NCI-H128 (cell line): Measurements from ENCODE around the gene COL11A1.
"Not testable (repeated sequence)": the region's sequence is repeated elsewhere in the genome, so short reads cannot be mapped to it uniquely, and the experiment has no call there.

Experiments used
- DNase-seq: peaks from one replicate; lab custom pipeline; 2025; ENCODE audit not compliant: unreplicated experiment; lab: John Stamatoyannopoulos, UW

Gene COL11A1

DNA sequence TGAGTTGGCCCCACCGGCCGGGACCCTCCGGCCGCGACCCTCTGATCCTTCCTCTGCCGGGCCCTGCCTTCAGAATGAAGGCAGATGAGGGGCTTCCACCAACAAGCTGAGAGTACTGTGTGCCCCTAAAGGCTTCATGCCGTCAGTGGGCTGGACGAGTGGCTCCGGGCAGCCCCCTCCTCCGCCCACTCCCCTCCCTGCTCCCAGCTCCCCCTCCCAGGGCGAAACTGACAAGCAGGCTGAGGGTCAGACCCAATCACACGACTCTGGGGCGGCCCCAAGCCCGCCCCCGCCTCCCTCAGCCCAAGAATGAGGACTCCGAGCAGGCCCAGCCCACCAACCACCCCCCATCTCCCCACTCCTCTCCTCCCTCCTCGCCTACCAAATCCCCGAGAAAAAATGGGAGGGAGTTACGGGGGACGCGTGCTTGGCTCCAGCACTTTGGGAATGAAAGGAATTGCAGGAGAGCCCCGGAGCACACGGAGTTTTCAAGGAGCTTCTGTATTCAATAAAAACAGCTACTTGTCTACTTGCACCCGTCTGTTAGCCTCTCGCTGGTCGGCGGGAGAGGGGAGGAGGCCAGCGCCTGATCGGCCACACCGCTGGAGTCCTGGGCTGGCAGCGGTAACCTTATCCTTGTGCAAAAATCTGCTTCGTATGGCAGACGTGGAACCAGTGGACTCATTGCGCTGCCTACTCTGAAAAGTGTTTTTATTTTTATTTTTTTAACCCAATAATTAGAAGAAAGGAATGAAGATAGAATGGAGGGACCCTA, at the start of gene COL11A1:
TSS of gene COL11A1 (minus strand) at position 147 of the 775 bp plus-strand sequence. CDS start 344 bp downstream, outside the sequence.
- no peak for DNase-seq

DNA sequence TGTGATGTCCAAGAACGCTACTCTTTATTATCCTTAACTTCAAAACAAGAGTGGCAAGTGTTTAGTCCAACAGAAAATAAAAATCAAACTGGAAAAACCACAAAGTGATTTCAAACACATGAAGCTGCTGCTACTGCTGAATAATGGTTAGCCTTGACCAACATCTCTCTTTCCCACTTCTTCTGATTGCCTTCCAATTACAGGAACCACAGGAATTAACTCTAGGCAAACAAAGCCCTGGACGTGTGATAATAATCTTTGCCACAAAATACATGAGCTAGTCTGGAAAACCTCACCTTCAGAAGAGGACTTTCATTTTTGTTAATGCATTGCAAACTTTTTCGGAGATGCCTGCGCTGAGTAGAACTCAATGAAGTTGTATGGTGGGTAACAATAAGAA, 48.6 kb upstream of the COL11A1 start:
- DNase-seq, result no peak

- DNase-seq, result no peak
Measured at GRCh38 chr1:103146166-103146565, 37.8 kb upstream of the COL11A1 start.

- DNase-seq, result no peak
Measured at GRCh38 chr1:103145449-103145848, 37.1 kb upstream of the COL11A1 start.

DNA sequence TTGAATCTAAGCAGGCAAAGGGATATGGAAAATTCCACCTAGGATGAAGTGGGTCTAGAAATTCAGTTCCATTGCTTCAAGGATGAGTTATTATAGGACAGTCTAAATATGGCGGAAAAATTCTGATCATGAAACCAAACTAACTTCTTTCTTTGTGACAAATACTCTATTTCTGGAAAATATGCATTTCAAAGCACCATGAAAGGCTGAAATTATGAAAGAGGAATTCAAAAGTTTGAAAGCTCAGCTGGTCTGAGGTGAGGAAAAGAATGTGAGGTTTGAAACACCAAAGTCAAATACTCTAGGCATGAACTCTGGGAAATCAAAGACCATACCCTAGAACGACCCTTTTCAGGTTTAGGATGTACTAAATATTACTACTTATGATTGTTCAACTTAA, 36.4 kb upstream of the COL11A1 start:
- DNase-seq, result no peak

DNA sequence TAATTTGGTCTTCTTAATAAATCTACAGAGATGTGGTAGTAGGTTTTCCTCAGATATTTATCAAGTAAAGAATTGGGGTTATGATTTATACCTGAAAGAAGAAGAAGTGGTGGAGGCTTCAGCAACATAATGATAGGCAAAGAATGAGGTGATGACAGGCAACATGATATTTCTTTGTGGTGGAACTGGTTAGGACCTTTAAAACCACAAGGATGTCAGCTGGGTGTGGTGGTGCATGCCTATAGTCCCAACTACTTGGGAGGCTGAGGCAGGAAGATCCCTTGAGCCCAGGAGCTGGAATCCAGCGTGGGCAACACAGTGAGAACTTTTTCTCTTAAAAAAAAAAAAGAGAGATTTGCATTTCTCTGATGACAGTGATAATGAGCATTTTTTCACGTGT, 34.1 kb upstream of the COL11A1 start:
- no peak for DNase-seq

DNA sequence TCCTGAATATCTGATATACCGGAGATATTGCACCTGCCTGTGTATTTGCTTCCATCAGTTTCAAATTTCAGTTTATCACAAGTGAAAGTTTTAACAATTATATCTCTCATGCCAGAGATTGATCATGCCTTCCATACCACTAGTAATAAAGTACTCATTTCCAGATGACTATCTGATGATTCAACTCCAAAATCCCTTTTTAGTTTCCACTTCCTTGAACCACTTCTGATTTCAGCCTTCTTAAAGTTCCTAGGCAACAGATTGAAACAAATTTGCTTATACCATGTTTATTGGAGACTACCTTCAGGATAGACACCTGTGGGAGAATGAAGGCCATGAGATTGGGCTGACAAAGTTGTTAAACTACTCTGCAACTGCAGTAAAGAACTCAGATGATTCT, 21.5 kb upstream of the COL11A1 start:
- no peak for DNase-seq

DNA sequence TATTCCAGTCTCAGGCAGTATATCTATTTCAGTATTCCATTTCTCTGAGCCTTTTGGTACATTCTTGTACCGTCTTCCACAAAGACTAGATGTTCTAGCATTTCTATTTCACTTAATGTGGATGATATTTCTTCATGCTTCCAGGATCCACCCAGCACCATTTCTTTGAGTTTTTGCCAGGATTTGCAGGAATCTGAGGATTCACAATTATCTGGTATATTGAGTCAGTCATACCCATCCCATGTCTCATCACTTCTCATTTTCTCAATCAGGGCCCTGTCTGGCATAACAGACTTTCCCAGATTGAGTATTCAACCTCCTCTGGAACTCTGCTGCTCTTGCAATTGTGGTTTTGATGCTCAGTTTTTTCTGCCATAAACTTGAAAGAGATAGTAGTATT, 20.9 kb upstream of the COL11A1 start:
- no peak for DNase-seq

DNA sequence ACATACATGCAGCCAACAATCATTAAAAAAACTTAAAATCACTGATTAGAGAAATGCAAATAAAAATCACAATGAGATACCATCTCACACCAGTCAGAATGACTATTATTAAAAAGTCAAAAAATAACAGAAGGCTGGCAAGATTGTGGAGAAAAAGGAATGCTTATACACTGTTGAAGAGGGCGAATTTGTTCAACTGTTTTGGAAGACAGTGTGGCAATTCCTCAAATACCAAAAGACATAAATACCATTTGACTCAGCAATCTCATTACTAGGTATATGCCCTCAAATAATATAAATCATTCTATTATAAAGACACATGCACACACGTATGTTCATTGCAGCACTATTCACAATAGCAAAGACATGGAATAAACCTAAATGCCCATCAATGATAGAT, 19.9 kb upstream of the COL11A1 start:
- DNase-seq, result not testable (repeated sequence)

DNA sequence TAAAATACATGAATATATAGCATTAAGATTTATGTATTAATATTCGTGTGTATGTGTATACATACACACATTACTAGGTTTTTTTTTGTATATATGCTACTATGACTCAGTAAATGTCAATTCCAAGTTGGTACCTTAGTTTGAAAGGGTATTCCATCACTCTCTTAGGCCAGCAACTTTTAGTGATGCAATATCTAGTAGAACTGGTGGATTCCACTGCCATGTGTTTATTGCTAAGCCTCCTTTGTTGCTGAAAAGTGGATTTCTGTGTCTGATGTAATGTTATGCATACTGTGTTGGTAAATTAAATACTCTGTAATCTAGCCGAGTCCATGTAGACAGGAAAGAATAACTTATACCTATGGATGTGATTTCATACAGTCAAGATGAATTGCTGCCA, 16.9 kb upstream of the COL11A1 start:
- no peak for DNase-seq

GRCh38 chr1:103122983-103123720, 14.8 kb upstream of the COL11A1 start:
- DNase-seq, result no peak

DNA sequence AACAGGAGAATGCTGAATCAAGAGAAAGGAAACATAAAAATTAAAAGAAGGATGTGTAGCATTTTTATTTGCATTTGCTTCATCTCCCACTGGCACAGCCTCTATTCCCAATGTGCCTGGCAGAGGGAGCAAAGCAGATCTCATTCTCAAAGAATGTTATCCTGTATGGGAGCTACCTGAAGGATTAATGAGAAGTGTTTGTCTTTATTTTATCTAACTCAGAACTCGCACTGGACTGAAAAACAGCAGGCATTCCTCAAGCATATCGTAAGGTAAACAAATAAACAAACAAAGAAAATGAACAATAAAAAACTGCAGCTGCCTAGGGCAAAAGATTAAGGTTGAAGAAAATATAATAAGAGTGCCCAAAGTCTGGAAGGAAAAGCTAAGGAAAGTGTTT, 12.7 kb upstream of the COL11A1 start:
- DNase-seq, result no peak

DNA sequence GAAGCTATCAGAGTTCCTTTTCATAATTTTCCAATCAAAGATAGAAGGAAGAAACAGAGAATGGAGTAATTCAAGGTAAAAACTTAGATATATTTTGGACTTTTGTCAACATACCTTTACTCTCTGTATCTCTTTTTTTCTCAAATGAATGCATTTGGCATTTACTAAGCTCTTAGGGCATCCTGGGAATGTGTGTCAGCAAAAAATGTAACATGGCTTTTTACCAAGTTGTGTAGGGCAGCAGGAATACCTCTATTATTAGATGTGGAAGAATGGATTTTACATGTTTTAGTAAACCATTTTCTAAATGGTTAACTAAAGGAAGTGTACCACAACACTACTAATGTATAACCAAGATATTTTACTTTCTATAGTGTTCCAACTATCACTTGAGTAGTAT, 4.2 kb upstream of the COL11A1 start:
- no peak for DNase-seq

DNA sequence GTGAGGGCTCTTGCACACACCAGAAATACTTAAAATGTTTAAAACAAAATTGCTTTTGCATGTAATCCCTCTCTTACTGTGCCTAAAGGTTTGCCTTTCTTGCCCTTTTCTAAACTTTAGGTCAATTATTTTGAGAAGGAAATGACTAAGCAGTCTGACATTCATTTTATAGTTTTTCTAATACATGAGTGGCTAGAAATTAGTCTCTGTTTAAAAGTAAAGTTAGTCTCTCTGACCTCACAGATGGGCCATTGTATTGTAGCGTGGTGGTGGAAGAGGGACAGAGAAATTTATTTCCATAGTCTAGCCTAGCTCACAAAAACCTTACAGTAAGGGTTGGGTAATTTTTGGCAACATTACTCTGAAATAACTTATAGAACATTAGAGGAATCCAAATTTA, 3.6 kb upstream of the COL11A1 start:
- no peak for DNase-seq

DNA sequence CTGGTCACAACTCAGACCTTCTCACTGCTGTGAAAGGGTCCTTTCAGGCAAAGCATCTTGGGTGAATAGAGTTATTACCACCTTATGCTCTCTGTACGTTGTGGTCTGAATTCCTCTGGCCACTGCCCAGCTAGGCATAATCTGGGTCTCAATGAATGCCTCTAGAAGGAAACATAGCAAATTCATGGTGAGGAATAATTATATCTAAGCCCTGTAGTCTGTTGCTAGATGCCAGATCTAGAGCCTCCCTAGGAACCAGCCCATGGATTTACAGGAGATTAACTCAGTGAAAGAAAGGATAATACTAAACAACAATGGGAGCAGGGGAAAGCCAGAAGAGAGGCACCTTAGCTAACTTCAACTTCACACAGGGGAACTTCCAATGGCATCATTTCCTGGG, 2.4 kb upstream of the COL11A1 start:
- DNase-seq, result no peak

DNA sequence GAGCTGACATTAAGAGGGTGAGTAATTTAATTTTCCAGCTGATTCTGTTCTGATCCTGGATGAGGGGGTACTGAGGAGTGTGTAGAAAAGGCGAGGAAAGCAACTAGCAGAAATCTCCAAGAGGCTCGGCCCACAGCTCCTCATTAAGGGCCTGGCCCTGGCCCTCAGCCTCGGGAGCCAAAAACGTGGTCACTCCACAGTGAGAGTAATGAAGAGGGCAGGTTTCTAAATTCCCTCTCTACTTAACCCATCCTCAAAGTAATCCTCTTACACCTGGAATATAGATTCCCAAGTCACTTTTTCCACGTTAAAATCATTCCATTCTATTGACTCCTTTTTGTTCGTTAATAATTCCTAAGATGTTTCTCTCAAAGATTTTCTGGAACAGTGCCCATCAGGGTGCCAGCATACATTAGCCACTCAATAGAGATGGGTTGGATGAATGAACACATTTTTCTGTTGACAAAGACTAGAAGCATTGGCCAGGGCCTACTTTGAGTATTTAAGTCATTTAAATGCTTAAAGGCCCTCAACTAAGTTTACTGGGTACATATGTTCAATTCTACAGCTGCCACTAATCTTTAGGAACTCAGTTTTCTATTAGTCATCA, 1.1 kb upstream of the COL11A1 start:
- DNase-seq, result no peak

GRCh38 chr1:103107741-103108375, 464 bp downstream of the COL11A1 start:
- no peak for DNase-seq

DNA sequence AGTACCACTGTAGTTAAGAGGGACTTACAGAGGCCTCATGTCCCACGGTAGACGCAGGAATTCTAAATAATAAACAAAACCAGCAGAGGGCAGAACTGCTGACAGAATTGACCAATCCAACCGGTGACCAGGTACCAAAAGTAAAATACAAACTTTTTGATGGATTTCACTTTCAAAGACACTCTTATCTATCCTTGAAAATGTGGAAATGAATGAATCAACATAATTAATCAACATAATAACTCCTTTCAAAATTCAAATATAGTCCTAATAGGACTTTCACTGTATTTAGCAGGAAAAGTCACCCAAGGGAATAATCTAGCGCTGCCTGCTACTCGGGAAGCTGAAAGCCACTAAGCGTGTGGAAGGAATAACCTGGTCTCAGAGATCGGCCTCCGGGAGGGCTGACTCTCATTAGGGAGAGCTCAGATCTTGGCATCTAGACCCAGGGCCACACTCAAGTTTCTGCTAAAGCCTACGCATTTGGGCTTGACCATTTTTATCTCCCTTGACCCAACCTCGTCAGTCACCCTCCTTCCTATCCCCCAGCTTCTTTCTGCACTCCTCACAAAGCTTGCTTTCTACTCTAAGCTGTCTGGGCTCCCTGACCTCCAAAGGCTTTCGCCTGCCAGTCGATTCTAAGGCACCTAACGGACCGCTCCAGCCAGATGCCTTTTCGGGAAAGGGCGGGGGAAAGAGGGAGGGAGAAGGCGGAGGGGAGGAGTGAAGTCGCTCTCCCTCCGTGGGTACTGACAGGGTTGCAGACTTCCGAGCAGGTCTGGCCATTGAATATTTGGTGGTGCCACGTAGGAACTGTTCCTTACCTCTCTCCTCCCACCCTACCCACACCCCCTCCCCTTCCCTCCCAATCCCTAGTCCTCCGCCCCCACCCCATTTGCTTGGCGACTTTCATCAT, 1.6 kb downstream of the COL11A1 start:
- no peak for DNase-seq

DNA sequence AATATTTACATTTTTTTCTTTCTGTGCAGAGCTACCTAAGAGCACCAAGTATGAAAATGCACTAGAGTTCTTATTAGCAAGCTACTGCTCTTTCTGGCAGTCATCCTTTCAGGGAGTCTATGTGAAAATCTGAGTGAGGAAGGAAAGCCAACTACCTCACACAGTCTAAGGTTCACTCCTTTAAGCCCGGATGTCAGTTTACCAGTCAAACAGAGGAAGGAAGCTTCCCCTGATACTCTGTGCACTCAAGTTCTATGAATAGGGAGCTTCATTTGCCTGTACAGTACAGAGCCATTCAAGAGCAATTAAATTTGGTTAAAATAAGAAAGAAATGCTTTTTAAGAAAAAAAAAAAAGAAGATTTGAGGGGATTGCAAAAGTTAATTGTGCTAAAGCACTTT, 6.9 kb downstream of the COL11A1 start:
- DNase-seq, result no peak

GRCh38 chr1:103089221-103089620, 19.1 kb downstream of the COL11A1 start:
- DNase-seq, result no peak

- no peak for DNase-seq
Measured at GRCh38 chr1:103087256-103087655, 21.1 kb downstream of the COL11A1 start.
